Measurements from ENCODE around the gene SLC39A7.
A peak's percentile ranks its signal among the peaks of the same experiment; 100 is the strongest.

Gene SLC39A7

DNA sequence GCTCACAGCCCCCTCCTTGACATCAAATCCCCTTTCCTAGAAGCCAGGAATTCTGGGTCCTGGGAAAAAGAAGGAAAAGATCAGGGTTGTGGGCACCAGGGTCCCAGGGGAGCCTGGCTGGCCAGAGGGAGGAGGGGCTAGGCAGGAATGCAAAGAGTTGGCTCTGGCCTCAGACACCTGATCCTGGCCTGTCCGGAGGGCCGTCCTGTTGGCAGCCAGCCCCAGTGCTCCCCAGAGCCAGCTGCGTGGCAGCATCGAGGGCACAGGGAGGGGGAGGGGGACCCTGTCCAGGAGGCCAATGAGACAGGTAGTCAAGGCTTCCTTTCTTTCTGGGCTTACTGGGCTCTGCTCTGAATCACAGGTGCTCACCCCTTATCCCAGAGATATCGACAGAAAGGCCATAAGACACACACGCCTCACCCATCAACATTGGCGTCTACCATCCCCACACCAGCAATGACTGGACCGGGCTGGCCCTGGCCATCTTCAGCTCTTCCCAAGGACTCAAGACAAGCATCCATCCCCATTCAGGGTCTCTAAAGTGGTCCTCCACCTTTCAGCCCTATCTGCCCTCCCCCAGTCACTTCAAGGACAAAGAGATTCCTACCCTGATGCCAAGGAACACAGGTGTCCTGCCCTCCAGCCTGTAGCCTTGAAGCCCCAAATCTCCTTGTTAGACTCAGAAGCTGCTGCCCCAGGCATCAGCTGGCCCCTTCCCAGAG is 9.1 kb upstream of the SLC39A7 start:
- peaks cover 18 to 21% of the 10 kb centered on the region in 2 experiments for H3K36me3 ChIP-seq (ENCODE audit: control insufficient read depth in 1 of 2, insufficient read depth in 2 of 2, low read length in 2 of 2)
- no peak overlapping the region for H3K27ac ChIP-seq (ENCODE audit: low read depth, low read length)
- no peaks in the 10 kb centered on the region for H3K79me2 ChIP-seq (ENCODE audit: control insufficient read depth, insufficient read depth, low read length, poor library complexity)
- H3K18ac ChIP-seq (ENCODE audit: low read length) = peak overlapping the region; percentile 33
- H3K23ac ChIP-seq (ENCODE audit: low read length) = no peak overlapping the region
- H3K9ac ChIP-seq (ENCODE audit: low read length) = no peak overlapping the region
- no peak overlapping the region for H2BK120ac ChIP-seq (ENCODE audit: insufficient read depth, low read length, poor library complexity)
- no peak overlapping the region for H2AK5ac ChIP-seq (ENCODE audit: low read length)
- H3K14ac ChIP-seq (ENCODE audit: low read length) = no peak overlapping the region
- H3K4me1 ChIP-seq (ENCODE audit: control insufficient read depth in 1 of 2, insufficient read depth in 2 of 2, low read length in 2 of 2) = peaks cover 16 to 22% of the 10 kb centered on the region in 2 experiments
- no peaks in the 10 kb centered on the region for H3K9me3 ChIP-seq (ENCODE audit: insufficient read depth, low read depth, low read length)
- H3K4me2 ChIP-seq (ENCODE audit: low read length) = peak overlapping the region; percentile 32
- H3K27me3 ChIP-seq (ENCODE audit: insufficient read depth, low read length) = peaks cover 8% of the 10 kb centered on the region
- no peak overlapping the region for H2AFZ ChIP-seq (ENCODE audit: insufficient read depth, low read length, poor library complexity)
- H4K91ac ChIP-seq (ENCODE audit: low read depth, low read length) = peak overlapping the region; percentile 39
- no peak overlapping the region for H2BK5ac ChIP-seq (ENCODE audit: low read depth, low read length, poor library complexity)
- H4K8ac ChIP-seq (ENCODE audit: low read depth, low read length) = no peak overlapping the region
- H2BK12ac ChIP-seq (ENCODE audit: low read length) = peak overlapping the region; percentile 20
- H3K79me1 ChIP-seq (ENCODE audit: low read length) = peaks cover 6% of the 10 kb centered on the region
- H3K4ac ChIP-seq (ENCODE audit: low read depth, low read length) = no peak overlapping the region
- no CpG with 5 or more reads among the region's 8 CpGs for WGBS (ENCODE audit: extremely low coverage, insufficient coverage, insufficient read length)
- DNase-seq = no peak
- H3K4me3 ChIP-seq (ENCODE audit: low read depth, low read length) = no peak overlapping the region
- H4K12ac ChIP-seq (ENCODE audit: low read depth, low read length) = no peak overlapping the region

DNA sequence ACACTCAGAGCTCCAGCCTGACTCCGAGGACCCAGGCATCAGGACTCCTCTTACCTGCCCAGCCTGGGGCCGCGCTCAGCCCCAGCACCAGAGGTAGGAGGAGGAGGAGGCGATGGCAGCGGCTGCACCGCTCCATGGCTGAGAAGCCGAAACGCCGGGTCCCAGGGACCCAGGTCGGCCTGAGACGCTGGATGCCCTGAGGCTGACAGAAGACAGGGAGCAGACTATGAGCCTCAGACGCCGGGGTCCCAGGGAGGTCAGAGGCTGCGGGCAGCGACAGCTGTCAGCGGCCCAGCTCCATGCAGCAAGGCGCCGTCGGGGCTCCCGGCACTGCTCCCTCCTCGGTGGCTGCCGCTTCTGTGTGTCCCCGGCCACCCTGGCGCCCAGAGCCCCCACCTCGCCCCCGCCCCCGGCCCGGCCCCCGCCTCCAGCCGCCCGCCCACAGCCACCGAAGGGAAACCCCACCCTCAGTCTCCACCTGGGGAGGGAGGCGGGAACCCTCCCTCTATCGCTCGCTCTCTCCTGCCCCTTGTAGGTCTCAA is 8.5 kb upstream of the SLC39A7 start, which contains the start of gene COL11A2:
Gene COL11A2 (minus strand): TSS at position 363 of the 542 bp plus-strand sequence. CDS start 227 bp downstream, at position 136.
- peak within 1 kb of the TSS; percentile 36 for H3K4ac ChIP-seq (ENCODE audit: low read depth, low read length)
- no peak within 1 kb of the TSS for H2BK5ac ChIP-seq (ENCODE audit: low read depth, low read length, poor library complexity)
- H3K27ac ChIP-seq (ENCODE audit: low read depth, low read length) = no peak within 1 kb of the TSS
- H3K27me3 ChIP-seq (ENCODE audit: insufficient read depth, low read length) = peaks cover 8% of the 10 kb centered on the region
- peak within 1 kb of the TSS; percentile 82 for H3K4me2 ChIP-seq (ENCODE audit: low read length)
- peaks cover 6% of the 10 kb centered on the region for H3K79me1 ChIP-seq (ENCODE audit: low read length)
- peaks cover 18 to 21% of the 10 kb centered on the region in 2 experiments for H3K36me3 ChIP-seq (ENCODE audit: control insufficient read depth in 1 of 2, insufficient read depth in 2 of 2, low read length in 2 of 2)
- H2BK12ac ChIP-seq (ENCODE audit: low read length) = peak within 1 kb of the TSS; percentile 20
- WGBS (ENCODE audit: extremely low coverage, insufficient coverage, insufficient read length) = no CpG with 5 or more reads among the region's 35 CpGs
- H3K4me1 ChIP-seq (ENCODE audit: control insufficient read depth in 1 of 2, insufficient read depth in 2 of 2, low read length in 2 of 2) = peaks cover 16 to 22% of the 10 kb centered on the region in 2 experiments
- H4K8ac ChIP-seq (ENCODE audit: low read depth, low read length) = peak within 1 kb of the TSS; percentile 44
- H3K9me3 ChIP-seq (ENCODE audit: insufficient read depth, low read depth, low read length) = no peaks in the 10 kb centered on the region
- H3K79me2 ChIP-seq (ENCODE audit: control insufficient read depth, insufficient read depth, low read length, poor library complexity) = no peaks in the 10 kb centered on the region
- peak within 1 kb of the TSS; percentile 41 for H2AFZ ChIP-seq (ENCODE audit: insufficient read depth, low read length, poor library complexity)
- peak within 1 kb of the TSS; percentile 40 for H3K14ac ChIP-seq (ENCODE audit: low read length)
- H3K4me3 ChIP-seq (ENCODE audit: low read depth, low read length) = no peak within 1 kb of the TSS
- H3K23ac ChIP-seq (ENCODE audit: low read length) = no peak within 1 kb of the TSS
- peak within 1 kb of the TSS; percentile 9 for H2AK5ac ChIP-seq (ENCODE audit: low read length)
- H3K9ac ChIP-seq (ENCODE audit: low read length) = no peak within 1 kb of the TSS
- peak within 1 kb of the TSS; percentile 36 for H2BK120ac ChIP-seq (ENCODE audit: insufficient read depth, low read length, poor library complexity)
- peak within 1 kb of the TSS; percentile 40 for H4K91ac ChIP-seq (ENCODE audit: low read depth, low read length)
- peak within 1 kb of the TSS; percentile 43 for H3K18ac ChIP-seq (ENCODE audit: low read length)
- H4K12ac ChIP-seq (ENCODE audit: low read depth, low read length) = no peak within 1 kb of the TSS
- DNase-seq = no peak

DNA sequence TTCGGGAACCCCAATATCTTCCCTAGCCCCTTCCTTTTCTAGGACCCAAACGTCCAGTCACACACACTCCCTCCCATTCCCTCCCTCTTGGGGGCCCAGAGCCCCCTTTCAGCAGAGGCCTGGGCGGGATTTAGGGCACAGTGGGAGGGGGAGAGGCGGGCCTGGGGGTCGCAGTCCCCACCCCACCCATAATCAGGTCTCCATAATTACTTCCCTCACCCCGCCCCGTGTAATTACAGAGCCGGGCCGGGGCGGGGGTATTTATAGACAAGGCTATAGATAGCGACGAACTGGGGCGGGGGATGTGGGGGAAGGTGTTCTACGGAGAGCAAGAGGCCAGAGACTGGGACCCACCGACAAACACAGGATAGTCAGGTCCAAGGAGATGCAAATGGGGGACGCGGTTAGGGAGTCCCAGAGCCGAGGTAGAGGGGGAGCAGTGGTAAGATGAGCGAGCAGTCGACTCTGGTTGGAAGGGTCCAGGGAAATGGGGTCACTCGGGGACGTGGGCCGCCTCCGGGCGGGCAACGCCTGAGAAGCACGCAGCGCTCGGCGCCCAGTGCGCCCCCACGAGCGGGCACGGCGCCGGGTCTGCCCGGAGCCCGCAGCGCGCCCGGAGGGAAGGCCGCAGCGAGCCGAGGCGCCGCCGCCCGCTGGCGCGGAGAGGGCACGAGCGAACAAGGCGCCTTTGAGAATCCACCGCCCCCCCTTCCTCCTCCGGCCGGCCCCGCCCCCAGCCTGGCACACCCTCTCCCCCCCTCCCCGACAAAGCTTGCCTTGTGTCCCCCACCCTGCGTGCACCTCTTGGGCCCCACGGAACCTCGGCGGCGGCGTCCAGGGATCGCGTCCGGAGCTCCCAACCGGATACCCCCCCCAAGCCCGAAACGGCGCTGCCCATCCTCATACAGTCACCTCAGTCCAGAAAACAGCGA is 7.7 kb upstream of the SLC39A7 start:
- peaks cover 8% of the 10 kb centered on the region for H3K27me3 ChIP-seq (ENCODE audit: insufficient read depth, low read length)
- no peak overlapping the region for H3K23ac ChIP-seq (ENCODE audit: low read length)
- peaks cover 6% of the 10 kb centered on the region for H3K79me1 ChIP-seq (ENCODE audit: low read length)
- H3K27ac ChIP-seq (ENCODE audit: low read depth, low read length) = no peak overlapping the region
- H2AK5ac ChIP-seq (ENCODE audit: low read length) = peak overlapping the region; percentile 9
- H3K4me3 ChIP-seq (ENCODE audit: low read depth, low read length) = no peak overlapping the region
- peak overlapping the region; percentile 36 for H3K4ac ChIP-seq (ENCODE audit: low read depth, low read length)
- peak overlapping the region; percentile 40 for H3K14ac ChIP-seq (ENCODE audit: low read length)
- H3K18ac ChIP-seq (ENCODE audit: low read length) = peak overlapping the region; percentile 43
- no peak overlapping the region for H4K12ac ChIP-seq (ENCODE audit: low read depth, low read length)
- no peak overlapping the region for H2BK12ac ChIP-seq (ENCODE audit: low read length)
- H2AFZ ChIP-seq (ENCODE audit: insufficient read depth, low read length, poor library complexity) = peak overlapping the region; percentile 41
- DNase-seq = peak in 1 of 2 donors; percentile 23
- H3K4me1 ChIP-seq (ENCODE audit: control insufficient read depth in 1 of 2, insufficient read depth in 2 of 2, low read length in 2 of 2) = peaks cover 18 to 22% of the 10 kb centered on the region in 2 experiments
- peak overlapping the region; percentile 36 for H2BK120ac ChIP-seq (ENCODE audit: insufficient read depth, low read length, poor library complexity)
- no peak overlapping the region for H2BK5ac ChIP-seq (ENCODE audit: low read depth, low read length, poor library complexity)
- H4K91ac ChIP-seq (ENCODE audit: low read depth, low read length) = peak overlapping the region; percentile 40
- peaks cover 18 to 21% of the 10 kb centered on the region in 2 experiments for H3K36me3 ChIP-seq (ENCODE audit: control insufficient read depth in 1 of 2, insufficient read depth in 2 of 2, low read length in 2 of 2)
- H3K79me2 ChIP-seq (ENCODE audit: control insufficient read depth, insufficient read depth, low read length, poor library complexity) = no peaks in the 10 kb centered on the region
- peak overlapping the region; percentile 44 for H4K8ac ChIP-seq (ENCODE audit: low read depth, low read length)
- peak overlapping the region; percentile 82 for H3K4me2 ChIP-seq (ENCODE audit: low read length)
- no peak overlapping the region for H3K9ac ChIP-seq (ENCODE audit: low read length)
- H3K9me3 ChIP-seq (ENCODE audit: insufficient read depth, low read depth, low read length) = no peaks in the 10 kb centered on the region
- no CpG with 5 or more reads among the region's 72 CpGs for WGBS (ENCODE audit: extremely low coverage, insufficient coverage, insufficient read length)

DNA sequence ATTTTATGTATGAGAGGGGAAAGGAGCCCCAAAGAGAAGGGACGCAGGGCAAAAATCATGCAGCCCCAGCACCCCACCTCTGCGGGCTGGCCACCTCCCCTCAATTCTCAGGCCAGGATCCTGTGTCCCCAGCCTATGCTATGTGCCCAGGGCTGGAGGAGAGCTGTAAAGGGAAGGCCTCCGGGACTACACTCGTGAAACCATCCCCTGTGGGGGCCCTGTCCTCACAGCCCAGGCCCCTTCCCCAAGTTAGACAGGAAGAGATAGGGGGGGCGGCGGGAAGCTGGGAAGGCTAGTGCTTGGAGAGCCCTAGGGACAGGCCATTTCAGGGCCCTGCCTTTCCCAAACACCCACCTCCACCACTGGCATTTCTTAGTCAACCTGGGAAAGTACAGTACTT is 7.0 kb upstream of the SLC39A7 start:
- H3K14ac ChIP-seq (ENCODE audit: low read length) = no peak overlapping the region
- no peak overlapping the region for H3K4ac ChIP-seq (ENCODE audit: low read depth, low read length)
- H3K36me3 ChIP-seq (ENCODE audit: control insufficient read depth in 1 of 2, insufficient read depth in 2 of 2, low read length in 2 of 2) = peaks cover 18 to 21% of the 10 kb centered on the region in 2 experiments
- H3K27ac ChIP-seq (ENCODE audit: low read depth, low read length) = no peak overlapping the region
- H2BK5ac ChIP-seq (ENCODE audit: low read depth, low read length, poor library complexity) = no peak overlapping the region
- H3K79me1 ChIP-seq (ENCODE audit: low read length) = peaks cover 6% of the 10 kb centered on the region
- no CpG with 5 or more reads among the region's 6 CpGs for WGBS (ENCODE audit: extremely low coverage, insufficient coverage, insufficient read length)
- H2BK120ac ChIP-seq (ENCODE audit: insufficient read depth, low read length, poor library complexity) = no peak overlapping the region
- no peak overlapping the region for H4K12ac ChIP-seq (ENCODE audit: low read depth, low read length)
- no peak overlapping the region for H3K4me3 ChIP-seq (ENCODE audit: low read depth, low read length)
- peaks cover 8% of the 10 kb centered on the region for H3K27me3 ChIP-seq (ENCODE audit: insufficient read depth, low read length)
- H4K8ac ChIP-seq (ENCODE audit: low read depth, low read length) = no peak overlapping the region
- H3K9me3 ChIP-seq (ENCODE audit: insufficient read depth, low read depth, low read length) = no peaks in the 10 kb centered on the region
- H4K91ac ChIP-seq (ENCODE audit: low read depth, low read length) = no peak overlapping the region
- no peaks in the 10 kb centered on the region for H3K79me2 ChIP-seq (ENCODE audit: control insufficient read depth, insufficient read depth, low read length, poor library complexity)
- no peak overlapping the region for H3K23ac ChIP-seq (ENCODE audit: low read length)
- H3K4me1 ChIP-seq (ENCODE audit: control insufficient read depth in 1 of 2, insufficient read depth in 2 of 2, low read length in 2 of 2) = peaks cover 18 to 22% of the 10 kb centered on the region in 2 experiments
- H3K4me2 ChIP-seq (ENCODE audit: low read length) = peak overlapping the region; percentile 82
- H2AFZ ChIP-seq (ENCODE audit: insufficient read depth, low read length, poor library complexity) = no peak overlapping the region
- no peak overlapping the region for H2BK12ac ChIP-seq (ENCODE audit: low read length)
- H3K18ac ChIP-seq (ENCODE audit: low read length) = no peak overlapping the region
- no peak overlapping the region for H3K9ac ChIP-seq (ENCODE audit: low read length)
- H2AK5ac ChIP-seq (ENCODE audit: low read length) = no peak overlapping the region
- DNase-seq = no peak

Data from trophoblast cell (in vitro differentiated cells and primary cell).